HFFc6 (cell line): ENCODE measurements around the gene CYP27A1. TPM values are rescaled to one million over a fixed set of nuclear protein-coding genes. Genes with fewer than 3 reads are reported as not detected.

Experiments used
- DNase-seq: peaks from one replicate; pipeline ENCODE4 v3.0.0-alpha.2; 2018
- H3K27ac Mint-ChIP-seq: 2 replicates; pipeline ENCODE4 v1.8.0; 2020; ENCODE audit warnings: mild to moderate bottlenecking, mixed read lengths
- H3K27me3 Mint-ChIP-seq: 2 replicates; pipeline ENCODE4 v1.8.0; 2021; ENCODE audit warnings: mild to moderate bottlenecking, moderate library complexity, mixed read lengths; ENCODE audit not compliant: insufficient read depth
- H3K36me3 Mint-ChIP-seq: 2 replicates; pipeline ENCODE4 v1.8.0; 2021; ENCODE audit warnings: low read depth, mixed read lengths
- H3K4me1 Mint-ChIP-seq: 2 replicates; pipeline ENCODE4 v1.8.0; 2020; ENCODE audit warnings: low read depth, mixed read lengths
- H3K4me3 Mint-ChIP-seq: 2 replicates; pipeline ENCODE4 v1.8.0; 2020; ENCODE audit warnings: mild to moderate bottlenecking, moderate library complexity, mixed read lengths
- H3K9me3 Mint-ChIP-seq: 2 replicates; pipeline ENCODE4 v1.8.0; 2020; ENCODE audit warnings: mild to moderate bottlenecking, mixed read lengths
- total RNA-seq, 6 experiments: library from RNA; stranded (reverse); fragmentation: NEBNext Ultra II Directional; extraction: Animal tissue kit (Norgen Biotek cat#: 25700); gene quantifications; 2 replicates in 1 of 6; 3 replicates in 5 of 6; pipeline ENCODE4 v1.2.3, GENCODE V29; 2021
- TF ChIP-seq, protein P1 (sequence below): fragments of 200-600 bp; sonication (generic); IDR thresholded peaks from 2 replicates; pipeline ENCODE4 v1.5.0; 2021; ENCODE audit warnings: antibody characterized with exemption, mild to moderate bottlenecking

CYP27A1 gene
- total RNA-seq, 6 experiments from 2014 or later: 0.18 to 0.26 (median 0.21) TPM; not detected in 2

DNA sequence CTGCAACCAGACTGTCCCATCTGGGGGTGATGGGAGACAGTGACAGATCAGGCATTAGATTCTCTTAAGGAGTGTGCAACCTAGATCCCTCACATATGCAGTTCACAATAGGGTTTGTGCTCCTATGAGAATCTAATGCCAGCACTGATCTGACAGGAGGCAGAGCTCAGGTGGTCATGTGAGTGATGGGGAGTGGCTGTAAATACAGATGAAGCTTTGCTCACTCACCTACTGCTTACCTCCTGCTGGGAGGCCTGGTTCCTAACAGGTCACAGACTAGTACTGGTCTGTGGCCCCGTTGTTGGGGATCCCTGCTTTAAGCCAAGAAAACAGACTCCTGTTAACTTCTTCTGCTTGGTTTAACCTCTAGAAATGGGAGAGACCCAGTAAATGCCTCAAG lies 3.2 kb downstream of the CYP27A1 start:
- Mint-ChIP-seq H3K4me1 (peaks cover 6% of the 10 kb centered on the region; the same call in 1 of the 2 replicates), H3K27me3 (peaks cover 24% of the 10 kb centered on the region), H3K4me3 (no peak overlapping the region), H3K9me3 (no peaks in the 10 kb centered on the region), H3K36me3 (no peaks in the 10 kb centered on the region), H3K27ac (no peak overlapping the region)
- DNase-seq: no peak
- TF ChIP-seq, protein P1, sequence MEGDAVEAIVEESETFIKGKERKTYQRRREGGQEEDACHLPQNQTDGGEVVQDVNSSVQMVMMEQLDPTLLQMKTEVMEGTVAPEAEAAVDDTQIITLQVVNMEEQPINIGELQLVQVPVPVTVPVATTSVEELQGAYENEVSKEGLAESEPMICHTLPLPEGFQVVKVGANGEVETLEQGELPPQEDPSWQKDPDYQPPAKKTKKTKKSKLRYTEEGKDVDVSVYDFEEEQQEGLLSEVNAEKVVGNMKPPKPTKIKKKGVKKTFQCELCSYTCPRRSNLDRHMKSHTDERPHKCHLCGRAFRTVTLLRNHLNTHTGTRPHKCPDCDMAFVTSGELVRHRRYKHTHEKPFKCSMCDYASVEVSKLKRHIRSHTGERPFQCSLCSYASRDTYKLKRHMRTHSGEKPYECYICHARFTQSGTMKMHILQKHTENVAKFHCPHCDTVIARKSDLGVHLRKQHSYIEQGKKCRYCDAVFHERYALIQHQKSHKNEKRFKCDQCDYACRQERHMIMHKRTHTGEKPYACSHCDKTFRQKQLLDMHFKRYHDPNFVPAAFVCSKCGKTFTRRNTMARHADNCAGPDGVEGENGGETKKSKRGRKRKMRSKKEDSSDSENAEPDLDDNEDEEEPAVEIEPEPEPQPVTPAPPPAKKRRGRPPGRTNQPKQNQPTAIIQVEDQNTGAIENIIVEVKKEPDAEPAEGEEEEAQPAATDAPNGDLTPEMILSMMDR: no peak

DNA sequence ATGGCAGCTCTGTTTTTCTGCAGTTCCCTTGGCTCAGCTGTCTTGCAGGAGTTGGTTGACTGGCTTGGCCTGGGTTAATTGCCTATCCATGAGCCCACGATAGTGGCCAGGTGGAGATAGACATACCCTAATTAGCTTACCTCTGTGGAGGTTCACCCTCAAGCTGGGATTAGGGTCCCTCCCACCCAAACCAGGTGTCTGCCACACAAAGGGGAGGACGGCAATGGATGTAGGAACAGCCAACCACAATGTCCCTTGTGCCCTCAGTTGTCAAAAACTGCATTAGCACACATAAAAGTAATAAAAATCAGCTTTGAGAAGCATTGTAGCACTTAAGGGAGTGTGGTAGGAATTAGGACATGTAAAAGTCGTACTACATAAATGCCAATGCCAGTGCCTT lies 4.2 kb downstream of the CYP27A1 start:
- Mint-ChIP-seq H3K27ac (no peak overlapping the region), H3K36me3 (no peaks in the 10 kb centered on the region), H3K27me3 (peaks cover 29% of the 10 kb centered on the region), H3K4me1 (peaks cover 5% of the 10 kb centered on the region; the same call in 1 of the 2 replicates), H3K9me3 (no peaks in the 10 kb centered on the region), H3K4me3 (no peak overlapping the region)
- no peak for DNase-seq
- TF ChIP-seq, protein P1: no peak

DNA sequence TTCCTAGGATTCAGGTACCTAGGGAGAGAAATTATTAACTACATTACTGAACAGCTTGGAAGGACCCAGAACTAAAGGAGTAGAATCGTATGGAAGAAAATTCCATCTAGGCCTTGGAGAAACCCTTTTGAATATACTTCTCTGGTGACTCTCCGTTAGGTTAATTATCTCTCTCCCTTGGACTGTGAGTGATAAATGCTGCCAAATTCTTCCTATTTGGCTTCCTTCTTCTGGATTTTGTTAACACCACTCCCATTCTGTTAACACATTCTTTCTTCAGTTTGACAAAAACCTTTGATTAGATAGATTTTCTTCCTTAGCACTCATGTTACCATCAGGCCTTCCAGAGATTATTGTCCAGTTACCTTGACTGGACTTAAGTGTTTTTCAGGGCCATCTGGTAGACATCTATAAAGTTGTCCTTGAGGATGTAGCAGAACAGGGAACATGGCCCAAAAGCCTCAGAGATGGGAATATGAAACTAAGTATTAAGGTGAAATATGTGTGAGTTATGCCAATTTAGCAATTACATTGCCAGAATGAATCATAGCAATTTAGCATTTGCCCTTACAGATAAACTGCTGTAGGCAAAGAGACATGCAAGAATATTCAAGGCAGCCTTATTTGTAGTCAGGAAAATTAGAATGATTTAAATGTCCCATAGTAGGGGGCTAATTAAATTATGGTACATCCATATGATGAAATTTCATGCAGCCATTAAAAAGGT lies 6.7 kb downstream of the CYP27A1 start:
- Mint-ChIP-seq H3K4me1 (no peaks in the 10 kb centered on the region), H3K36me3 (no peaks in the 10 kb centered on the region), H3K4me3 (no peak overlapping the region), H3K27me3 (peaks cover 23% of the 10 kb centered on the region), H3K9me3 (no peaks in the 10 kb centered on the region), H3K27ac (no peak overlapping the region)
- DNase-seq: no peak
- TF ChIP-seq, protein P1: no peak

DNA sequence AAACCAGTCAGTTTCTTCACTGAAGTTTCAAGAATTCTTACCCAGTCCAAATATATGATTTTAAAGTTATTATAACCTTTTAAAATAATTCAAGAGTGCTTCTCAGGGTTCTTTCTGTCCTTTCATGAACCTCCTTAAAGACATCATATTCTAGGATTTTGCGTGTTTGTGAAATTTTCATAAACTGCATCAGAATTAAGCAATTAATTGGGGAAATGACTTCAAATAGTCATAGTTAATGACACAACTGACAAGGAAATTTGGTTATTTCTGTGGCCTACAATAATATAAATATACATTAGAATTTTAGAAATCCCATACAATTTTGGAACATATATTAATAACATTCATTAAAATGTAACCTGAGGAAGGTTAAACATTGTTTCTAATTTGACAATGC lies 10.5 kb downstream of the CYP27A1 start:
- Mint-ChIP-seq H3K27me3 (peaks cover 26% of the 10 kb centered on the region), H3K4me3 (no peak overlapping the region), H3K27ac (no peak overlapping the region), H3K4me1 (no peaks in the 10 kb centered on the region), H3K9me3 (no peaks in the 10 kb centered on the region), H3K36me3 (no peaks in the 10 kb centered on the region)
- no peak for DNase-seq
- TF ChIP-seq, protein P1: no peak

DNA sequence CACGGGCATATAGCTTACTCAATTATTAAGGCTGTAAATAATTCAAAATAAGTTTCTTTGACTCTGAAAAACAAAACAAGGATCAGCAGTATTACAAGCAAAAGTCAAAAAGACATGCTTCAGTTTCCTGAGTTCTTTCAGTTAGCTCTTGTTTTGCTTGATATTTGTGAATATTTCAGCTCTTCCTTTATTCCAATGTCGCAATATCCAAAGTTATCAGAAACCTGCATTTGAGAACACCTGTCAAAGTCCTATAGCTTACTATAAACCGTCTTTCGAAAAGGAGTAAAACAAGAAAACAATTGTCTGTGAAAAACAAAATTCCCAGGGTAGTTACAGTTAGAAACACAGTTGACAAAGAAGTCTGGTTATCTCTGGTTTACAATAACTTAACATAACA lies 14.7 kb downstream of the CYP27A1 start:
- Mint-ChIP-seq H3K27me3 (peaks cover 21% of the 10 kb centered on the region), H3K4me1 (no peaks in the 10 kb centered on the region), H3K27ac (no peak overlapping the region), H3K36me3 (no peaks in the 10 kb centered on the region), H3K4me3 (no peak overlapping the region), H3K9me3 (no peaks in the 10 kb centered on the region)
- TF ChIP-seq, protein P1: no peak
- DNase-seq: no peak
